HL-60 (cell line): ENCODE measurements around the gene EFCAB8.

ENCODE experiments used
- DNase-seq, 2 experiments: peaks; one replicate each; pipeline ENCODE4 v3.0.0-alpha.2; 2010 to 2020; ENCODE audit warnings: low read depth in 1 of 2, low spot score in 1 of 2
- H3K27ac ChIP-seq: fragments of 250-450 bp; sonication (Bioruptor Pico); replicated peaks from 2 replicates; pipeline ENCODE4 v1.5.1; 2020; ENCODE audit warnings: mild to moderate bottlenecking, moderate library complexity
- H3K27me3 ChIP-seq: fragments of 250-450 bp; sonication (Bioruptor Pico); 2 replicates; pipeline ENCODE4 v1.5.1; 2021; ENCODE audit warnings: mild to moderate bottlenecking, moderate library complexity; ENCODE audit not compliant: insufficient read depth, poor library complexity, severe bottlenecking
- H3K4me3 ChIP-seq: replicated peaks from 2 replicates; pipeline ENCODE4 v1.5.1; 2011; ENCODE audit warnings: mild to moderate bottlenecking, control low read depth, low read length; ENCODE audit not compliant: insufficient read depth
- CTCF ChIP-seq: IDR thresholded peaks from one replicate; pipeline ENCODE4 v1.5.1; 2011; ENCODE audit warnings: low read length, control low read depth, inconsistent platforms; ENCODE audit not compliant: insufficient read depth
- GABPA ChIP-seq: IDR thresholded peaks from 2 replicates; pipeline ENCODE4 v1.6.1; 2012; ENCODE audit warnings: low read depth
- POLR2AphosphoS5 ChIP-seq: IDR thresholded peaks from 2 replicates; pipeline ENCODE4 v1.6.1; 2012; ENCODE audit warnings: low read depth
- REST ChIP-seq: IDR thresholded peaks from 2 replicates; pipeline ENCODE4 v1.6.1; 2012; ENCODE audit warnings: low read depth; ENCODE audit not compliant: insufficient replicate concordance
- SPI1 ChIP-seq: IDR thresholded peaks from 2 replicates; pipeline ENCODE4 v1.6.1; 2012; ENCODE audit warnings: low read depth, mild to moderate bottlenecking, borderline replicate concordance

Gene EFCAB8

GRCh38 chr20:32837157-32837556 is 21.6 kb upstream of the EFCAB8 start:
- no peak overlapping the region for H3K4me3 ChIP-seq
- DNase-seq: no peak
- TF ChIP-seq POLR2AphosphoS5 (no peak), SPI1 (no peak), GABPA (no peak), CTCF (no peak), REST (no peak)
- no peaks in the 10 kb centered on the region for H3K27me3 ChIP-seq
- H3K27ac ChIP-seq: no peak overlapping the region

- TF ChIP-seq SPI1 (no peak), POLR2AphosphoS5 (no peak), CTCF (no peak), GABPA (no peak), REST (no peak)
- no peak for DNase-seq
- no peaks in the 10 kb centered on the region for H3K27me3 ChIP-seq
Observed at GRCh38 chr20:32839227-32839981, 19.3 kb upstream of the EFCAB8 start.

GRCh38 chr20:32839982-32840285 is 18.8 kb upstream of the EFCAB8 start:
- no peak for DNase-seq

More at GRCh38 chr20:32839227-32839981, 19.3 kb upstream of the EFCAB8 start:
- H3K27ac ChIP-seq: no peak overlapping the region
- no peak overlapping the region for H3K4me3 ChIP-seq

More at GRCh38 chr20:32839982-32840285, 18.8 kb upstream of the EFCAB8 start:
- no peak for TF ChIP-seq SPI1
- TF ChIP-seq GABPA: no peak
- TF ChIP-seq REST: no peak
- TF ChIP-seq POLR2AphosphoS5: no peak
- TF ChIP-seq CTCF: no peak
- no peak overlapping the region for H3K4me3 ChIP-seq
- no peak overlapping the region for H3K27ac ChIP-seq
- no peaks in the 10 kb centered on the region for H3K27me3 ChIP-seq
